ENCODE measurements around the gene PPP1R1B. TPM values are rescaled to one million over a fixed set of nuclear protein-coding genes. Genes with fewer than 3 reads are reported as not detected.
A peak's percentile ranks its signal among the peaks of the same experiment; 100 is the strongest.

Gene PPP1R1B
- total RNA-seq, 1 experiment from 2014 or later: not detected

DNA sequence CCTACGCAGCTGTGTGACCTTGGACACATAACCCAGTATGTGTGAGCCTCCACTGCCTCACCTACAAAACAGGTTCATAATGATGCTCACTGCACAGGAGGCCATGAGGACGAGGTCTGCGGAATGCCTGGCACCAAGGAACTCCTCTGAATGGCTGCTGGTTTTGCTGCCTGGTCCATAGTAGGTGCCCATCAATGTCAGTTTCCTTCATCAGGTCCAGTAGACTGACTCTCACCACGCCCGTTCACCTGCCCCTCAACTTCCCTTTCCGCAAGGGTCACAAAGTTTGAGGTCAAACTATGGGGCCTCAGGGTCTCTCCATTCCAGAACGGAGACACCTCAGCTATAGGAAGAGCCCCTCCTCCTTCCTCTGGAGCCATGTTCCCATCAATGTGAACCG lies 50.3 kb downstream of the PPP1R1B start:
- no peaks in the 10 kb centered on the region for H3K79me2 ChIP-seq (ENCODE audit: low read depth)
- no TSS peak for BruUV-seq (replicated peaks)
- ChIA-PET POLR2A (ENCODE audit: unreplicated experiment) (no interaction called here), CTCF (interaction anchor here (0.6 kb wide), 2 partner anchors 24 to 35 kb away, joined by 3 to 7 read pairs; no protein-coding TSS in a partner anchor)
- no peak for TF ChIP-seq EZH2 (IDR thresholded peaks at IDR 0.05; ENCODE audit: low read depth)
- TF ChIP-seq, protein P1, sequence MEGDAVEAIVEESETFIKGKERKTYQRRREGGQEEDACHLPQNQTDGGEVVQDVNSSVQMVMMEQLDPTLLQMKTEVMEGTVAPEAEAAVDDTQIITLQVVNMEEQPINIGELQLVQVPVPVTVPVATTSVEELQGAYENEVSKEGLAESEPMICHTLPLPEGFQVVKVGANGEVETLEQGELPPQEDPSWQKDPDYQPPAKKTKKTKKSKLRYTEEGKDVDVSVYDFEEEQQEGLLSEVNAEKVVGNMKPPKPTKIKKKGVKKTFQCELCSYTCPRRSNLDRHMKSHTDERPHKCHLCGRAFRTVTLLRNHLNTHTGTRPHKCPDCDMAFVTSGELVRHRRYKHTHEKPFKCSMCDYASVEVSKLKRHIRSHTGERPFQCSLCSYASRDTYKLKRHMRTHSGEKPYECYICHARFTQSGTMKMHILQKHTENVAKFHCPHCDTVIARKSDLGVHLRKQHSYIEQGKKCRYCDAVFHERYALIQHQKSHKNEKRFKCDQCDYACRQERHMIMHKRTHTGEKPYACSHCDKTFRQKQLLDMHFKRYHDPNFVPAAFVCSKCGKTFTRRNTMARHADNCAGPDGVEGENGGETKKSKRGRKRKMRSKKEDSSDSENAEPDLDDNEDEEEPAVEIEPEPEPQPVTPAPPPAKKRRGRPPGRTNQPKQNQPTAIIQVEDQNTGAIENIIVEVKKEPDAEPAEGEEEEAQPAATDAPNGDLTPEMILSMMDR (conservative IDR thresholded peaks at IDR 0.05): no peak
- no peaks in the 10 kb centered on the region for H3K36me3 ChIP-seq (ENCODE audit: low read depth)
- H3K9me3 ChIP-seq (ENCODE audit: insufficient read depth, low read depth): no peaks in the 10 kb centered on the region
- H3K4me2 ChIP-seq: no peak overlapping the region
- no peaks in the 10 kb centered on the region for H4K20me1 ChIP-seq (ENCODE audit: insufficient read depth)
- H3K4me3 ChIP-seq: no peak overlapping the region
- peaks cover 27% of the 10 kb centered on the region for H3F3A ChIP-seq (ENCODE audit: insufficient read depth, low read depth)
- H3K27me3 ChIP-seq (ENCODE audit: insufficient read depth, low read depth): no peaks in the 10 kb centered on the region
- H3K9me2 ChIP-seq (ENCODE audit: insufficient read depth): no peaks in the 10 kb centered on the region
- H2AFZ ChIP-seq: no peak overlapping the region
- H3K4me1 ChIP-seq (replicated peaks; ENCODE audit: insufficient read depth): peaks cover 34% of the 10 kb centered on the region
- intact Hi-C loops (cut with micrococcal nuclease; ENCODE audit: unreplicated experiment): loop anchor here (5.0 kb wide), 1 partner anchor 60 kb away; the partner anchor contains the start of gene GRB7
- H3K27ac ChIP-seq: no peak overlapping the region
- no peak for DNase-seq

- H3K36me3 ChIP-seq (ENCODE audit: low read depth): no peaks in the 10 kb centered on the region
- no TSS peak for BruUV-seq (replicated peaks)
- H3K27ac ChIP-seq: no peak overlapping the region
- CTCF ChIA-PET: interaction anchor here (0.6 kb wide), 3 partner anchors 23 to 41 kb away, joined by 3 to 7 read pairs (median 3); no protein-coding TSS in a partner anchor
- H3K4me1 ChIP-seq (replicated peaks; ENCODE audit: insufficient read depth): peaks cover 34% of the 10 kb centered on the region
- TF ChIP-seq, protein P1 (conservative IDR thresholded peaks at IDR 0.05): no peak
- no peak for TF ChIP-seq EZH2 (IDR thresholded peaks at IDR 0.05; ENCODE audit: low read depth)
- intact Hi-C loops (cut with micrococcal nuclease; ENCODE audit: unreplicated experiment): loop anchor here (5.0 kb wide), 1 partner anchor 60 kb away; the partner anchor contains the start of gene GRB7
- H3K9me2 ChIP-seq (ENCODE audit: insufficient read depth): no peaks in the 10 kb centered on the region
- no peaks in the 10 kb centered on the region for H3K9me3 ChIP-seq (ENCODE audit: insufficient read depth, low read depth)
- H4K20me1 ChIP-seq (ENCODE audit: insufficient read depth): no peaks in the 10 kb centered on the region
- H3F3A ChIP-seq (ENCODE audit: insufficient read depth, low read depth): peaks cover 27% of the 10 kb centered on the region
- no peak overlapping the region for H2AFZ ChIP-seq
- no peaks in the 10 kb centered on the region for H3K79me2 ChIP-seq (ENCODE audit: low read depth)
- DNase-seq: peak in 1 of 2 experiments; percentile 14
- H3K4me3 ChIP-seq: no peak overlapping the region
- POLR2A ChIA-PET (ENCODE audit: unreplicated experiment): no interaction called here
- H3K4me2 ChIP-seq: no peak overlapping the region
- no peaks in the 10 kb centered on the region for H3K27me3 ChIP-seq (ENCODE audit: insufficient read depth, low read depth)
Observed at GRCh38 chr17:39677542-39678339, 51.0 kb downstream of the PPP1R1B start.

- H3K4me1 ChIP-seq (replicated peaks; ENCODE audit: insufficient read depth): peaks cover 33% of the 10 kb centered on the region
- DNase-seq: no peak
- no peak overlapping the region for H3K4me2 ChIP-seq
- no peak overlapping the region for H3K4me3 ChIP-seq
- no peaks in the 10 kb centered on the region for H4K20me1 ChIP-seq (ENCODE audit: insufficient read depth)
- H3K79me2 ChIP-seq (ENCODE audit: low read depth): no peaks in the 10 kb centered on the region
- H3K27me3 ChIP-seq (ENCODE audit: insufficient read depth, low read depth): no peaks in the 10 kb centered on the region
- H2AFZ ChIP-seq: no peak overlapping the region
- TF ChIP-seq, protein P1 (conservative IDR thresholded peaks at IDR 0.05): no peak
- TF ChIP-seq EZH2 (IDR thresholded peaks at IDR 0.05; ENCODE audit: low read depth): no peak
- no peak overlapping the region for H3K27ac ChIP-seq
- H3K9me3 ChIP-seq (ENCODE audit: insufficient read depth, low read depth): no peaks in the 10 kb centered on the region
- POLR2A ChIA-PET (ENCODE audit: unreplicated experiment): no interaction called here
- BruUV-seq (replicated peaks): no TSS peak
- CTCF ChIA-PET: interaction anchor here (0.6 kb wide), 1 partner anchor 40 kb away, joined by 3 read pairs; no protein-coding TSS in a partner anchor
- no peaks in the 10 kb centered on the region for H3K36me3 ChIP-seq (ENCODE audit: low read depth)
- peaks cover 27% of the 10 kb centered on the region for H3F3A ChIP-seq (ENCODE audit: insufficient read depth, low read depth)
- H3K9me2 ChIP-seq (ENCODE audit: insufficient read depth): no peaks in the 10 kb centered on the region
- intact Hi-C loops (cut with micrococcal nuclease; ENCODE audit: unreplicated experiment): loop anchor here (5.0 kb wide), 1 partner anchor 59 kb away; the partner anchor contains the start of gene GRB7
Observed at GRCh38 chr17:39678340-39679116, 51.8 kb downstream of the PPP1R1B start.

Measured in PC-9 (cell line).